H1 (cell line): ENCODE measurements around the gene SPIRE1. TPM values are rescaled to one million over a fixed set of nuclear protein-coding genes. Genes with fewer than 3 reads are reported as not detected.

Experiments
- CTCF ChIA-PET: fragments of 300-600 bp; sonication (Branson Sonifier 250); formaldehyde crosslinking; loops from one replicate; lab custom pipeline; 2021; ENCODE audit not compliant: partially characterized antibody; lab: Charles Lee
- POLR2A ChIA-PET: fragments of 300-600 bp; sonication (Branson Sonifier 250); formaldehyde crosslinking; loops from one replicate; lab custom pipeline; 2021; ENCODE audit warnings: inconsistent platforms; ENCODE audit not compliant: partially characterized antibody; lab: Charles Lee
- DNase-seq, 2 experiments: peaks; one replicate each; pipeline versions ENCODE4 v3.0.0 to v3.0.0-alpha.2; 2010 to 2022; ENCODE audit warnings: low spot score in 2 of 2, low read depth in 1 of 2, mixed read lengths in 1 of 2
- FAIRE-seq: peaks from 2 replicates; lab custom pipeline; 2011; peaks lifted over from hg19 to GRCh38; lab: Jason Lieb, UNC
- H2AFZ ChIP-seq: 2 replicates; pipeline ENCODE4 v1.8.1; 2012; ENCODE audit warnings: low read length, inconsistent platforms
- H2AK5ac ChIP-seq: 2 replicates; pipeline ENCODE4 v1.6.1; 2013; ENCODE audit warnings: low read depth, low read length
- H2BK120ac ChIP-seq: replicated peaks from 2 replicates; pipeline ENCODE3; 2013; ENCODE audit warnings: low read depth, low read length, inconsistent platforms
- H2BK12ac ChIP-seq: 2 replicates; pipeline ENCODE4 v1.6.1; 2013; ENCODE audit warnings: low read depth, low read length
- H2BK15ac ChIP-seq: 2 replicates; pipeline ENCODE4 v1.6.1; 2013; ENCODE audit warnings: low read length
- H2BK20ac ChIP-seq: 2 replicates; pipeline ENCODE4 v1.6.1; 2013; ENCODE audit warnings: low read length
- H2BK5ac ChIP-seq: 2 replicates; pipeline ENCODE4 v1.6.1; 2013; ENCODE audit warnings: low read depth, low read length
- H3K14ac ChIP-seq: 2 replicates; pipeline ENCODE4 v1.6.1; 2013; ENCODE audit warnings: inconsistent platforms; ENCODE audit not compliant: insufficient read length
- H3K18ac ChIP-seq: 2 replicates; pipeline ENCODE4 v1.6.1; 2013; ENCODE audit warnings: low read length; ENCODE audit errors: extremely low read depth
- H3K23ac ChIP-seq: 2 replicates; pipeline ENCODE4 v1.6.1; 2013; ENCODE audit warnings: inconsistent platforms; ENCODE audit not compliant: insufficient read length
- H3K23me2 ChIP-seq: 2 replicates; pipeline ENCODE4 v1.6.1; 2013; ENCODE audit warnings: low read depth, low read length
- H3K27ac ChIP-seq: 2 replicates; pipeline ENCODE4 v1.6.1; 2011; ENCODE audit warnings: low read depth, low read length, inconsistent platforms
- H3K27me3 ChIP-seq, 4 experiments: replicated peaks in 1 of 4; 1 replicate in 1 of 4; 2 replicates in 3 of 4; pipeline versions ENCODE4 v1.6.1 to v1.8.1; 2011 to 2013; ENCODE audit warnings: low read length in 3 of 4, mild to moderate bottlenecking in 3 of 4, inconsistent platforms in 2 of 4, mixed read lengths in 2 of 4, moderate library complexity in 1 of 4; ENCODE audit not compliant: control insufficient read depth in 3 of 4, insufficient read depth in 3 of 4; ENCODE audit errors: extremely low read depth in 1 of 4
- H3K36me3 ChIP-seq, 4 experiments: 2 replicates each; pipeline versions ENCODE4 v1.6.1 to v1.8.1; 2011 to 2013; ENCODE audit warnings: mild to moderate bottlenecking in 4 of 4, low read length in 3 of 4, moderate library complexity in 2 of 4, control low read depth in 1 of 4, inconsistent platforms in 1 of 4; ENCODE audit not compliant: insufficient read depth in 4 of 4, control insufficient read depth in 2 of 4
- H3K4ac ChIP-seq: replicated peaks from 2 replicates; pipeline ENCODE3; 2013; ENCODE audit warnings: low read length, low read depth, mixed read lengths, inconsistent platforms; ENCODE audit not compliant: insufficient read length
- H3K4me1 ChIP-seq, 4 experiments: replicated peaks in 1 of 4; 1 replicate in 1 of 4; 2 replicates in 3 of 4; pipeline versions ENCODE4 v1.6.1 to v1.8.1; 2011 to 2013; ENCODE audit warnings: low read length in 3 of 4, inconsistent platforms in 2 of 4, mixed read lengths in 1 of 4; ENCODE audit not compliant: insufficient read depth in 4 of 4, control insufficient read depth in 3 of 4
- H3K4me2 ChIP-seq, 2 experiments: 2 replicates each; pipeline versions ENCODE4 v1.6.1 to v1.8.1; 2011 to 2013; ENCODE audit warnings: low read depth in 2 of 2, low read length in 2 of 2, control low read depth in 1 of 2, inconsistent platforms in 1 of 2, mild to moderate bottlenecking in 1 of 2; ENCODE audit not compliant: insufficient read depth in 1 of 2
- H3K4me3 ChIP-seq, 4 experiments: fragments of 200-600, 300-600 bp in 1 of 4; sonication (generic), shearing (Covaris generic), sonication (Bioruptor Twin) in 1 of 4; 2 replicates each; pipeline versions ENCODE4 v1.5.1 to v1.8.1; 2011 to 2016; ENCODE audit warnings: low read length in 4 of 4, low read depth in 3 of 4, control low read depth in 2 of 4, inconsistent platforms in 2 of 4, mild to moderate bottlenecking in 2 of 4, mixed read lengths in 1 of 4, moderate library complexity in 1 of 4; ENCODE audit not compliant: insufficient read depth in 2 of 4; ENCODE audit errors: extremely low read depth in 1 of 4
- H3K56ac ChIP-seq: replicated peaks from 2 replicates; pipeline ENCODE3; 2013; ENCODE audit warnings: low read depth, mild to moderate bottlenecking, mixed read lengths, low read length, inconsistent platforms; ENCODE audit not compliant: insufficient read length
- H3K79me1 ChIP-seq: 2 replicates; pipeline ENCODE4 v1.6.1; 2013; ENCODE audit warnings: low read depth, low read length, control low read depth
- H3K79me2 ChIP-seq, 2 experiments: 2 replicates each; pipeline versions ENCODE4 v1.6.1 to v1.8.1; 2012 to 2013; ENCODE audit warnings: low read length in 2 of 2, mild to moderate bottlenecking in 2 of 2, inconsistent platforms in 1 of 2; ENCODE audit not compliant: insufficient read depth in 2 of 2, control insufficient read depth in 1 of 2
- H3K9ac ChIP-seq, 4 experiments: replicated peaks in 1 of 4; 1 replicate in 1 of 4; 2 replicates in 3 of 4; pipeline versions ENCODE4 v1.6.1 to v1.8.1; 2011 to 2013; ENCODE audit warnings: low read depth in 3 of 4, low read length in 3 of 4, control low read depth in 2 of 4, mild to moderate bottlenecking in 2 of 4, moderate library complexity in 2 of 4, inconsistent platforms in 1 of 4; ENCODE audit errors: extremely low read depth in 1 of 4
- H3K9me3 ChIP-seq, 2 experiments: 2 replicates each; pipeline versions ENCODE4 v1.6.1 to v1.8.1; 2012 to 2013; ENCODE audit warnings: mild to moderate bottlenecking in 2 of 2, moderate library complexity in 2 of 2, control low read depth in 1 of 2, inconsistent platforms in 1 of 2, low read depth in 1 of 2, low read length in 1 of 2, mixed read lengths in 1 of 2; ENCODE audit not compliant: insufficient read depth in 2 of 2
- H4K20me1 ChIP-seq, 2 experiments: replicated peaks in 1 of 2; 2 replicates each; pipeline versions ENCODE3 to v1.8.1; 2011 to 2013; ENCODE audit warnings: inconsistent platforms in 2 of 2, low read length in 2 of 2, mild to moderate bottlenecking in 1 of 2; ENCODE audit not compliant: insufficient read depth in 2 of 2, control insufficient read depth in 1 of 2
- H4K5ac ChIP-seq: 2 replicates; pipeline ENCODE4 v1.6.1; 2013; ENCODE audit warnings: low read length, low read depth, mixed read lengths, inconsistent platforms; ENCODE audit not compliant: insufficient read length
- H4K8ac ChIP-seq: 2 replicates; pipeline ENCODE4 v1.8.0; 2013; ENCODE audit warnings: mild to moderate bottlenecking, moderate library complexity, low read length, inconsistent platforms; ENCODE audit not compliant: insufficient read depth; ENCODE audit errors: extremely low read depth
- H4K91ac ChIP-seq: replicated peaks from 2 replicates; pipeline ENCODE3; 2013; ENCODE audit warnings: low read length, mixed read lengths, inconsistent platforms; ENCODE audit not compliant: insufficient read length
- CEBPB ChIP-seq: IDR thresholded peaks from 2 replicates; pipeline ENCODE4 v1.6.1; 2012; ENCODE audit warnings: low read depth, low read length
- SP1 ChIP-seq: IDR thresholded peaks from 2 replicates; pipeline ENCODE4 v1.6.1; 2011; ENCODE audit warnings: low read depth, low read length
- WGBS, 2 experiments: shearing (Covaris generic) in 1 of 2; methylation state at CpG; one replicate each; pipeline versions ENCODE4 v1.1.6 to v1.1.7; 2013 to 2015; ENCODE audit warnings: low lambda C conversion rate in 2 of 2, mixed read lengths in 2 of 2, inconsistent platforms in 1 of 2, low coverage in 1 of 2, missing lambda C conversion rate in 1 of 2; ENCODE audit not compliant: insufficient replicate concordance in 2 of 2, insufficient coverage in 1 of 2, insufficient read length in 1 of 2; ENCODE audit errors: extremely low coverage in 1 of 2, missing lambda C conversion rate in 1 of 2; 5-methylcytosine and 5-hydroxymethylcytosine counted together
- polyA plus RNA-seq, 7 experiments: library from polyadenylated mRNA; depleted of rRNA in 3 of 7; stranded (reverse) in 5 of 7; unstranded in 2 of 7; fragments of >200 nt in 5 of 7; fragments of 200-250 nt in 2 of 7; gene quantifications; 1 replicate in 5 of 7; 2 replicates in 1 of 7; 4 replicates in 1 of 7; pipeline versions ENCODE4 v1.2.1 to v1.2.3, GENCODE V29; 2011 to 2013; ENCODE audit warnings: missing spikeins in 2 of 7, mixed read lengths in 2 of 7
- total RNA-seq: library from RNA; stranded (reverse); fragmentation: NEBNext Ultra II Directional; extraction: Animal tissue kit (Norgen Biotek cat#: 25700); gene quantifications from 2 replicates; pipeline ENCODE4 v1.2.1, GENCODE V29; 2021

Gene SPIRE1
- total and polyA plus RNA-seq, 2 of the 8 experiments (the other 6 are each of a cell fraction or from before 2014, with no cell fraction given) = 6.0 to 21.5 TPM

DNA sequence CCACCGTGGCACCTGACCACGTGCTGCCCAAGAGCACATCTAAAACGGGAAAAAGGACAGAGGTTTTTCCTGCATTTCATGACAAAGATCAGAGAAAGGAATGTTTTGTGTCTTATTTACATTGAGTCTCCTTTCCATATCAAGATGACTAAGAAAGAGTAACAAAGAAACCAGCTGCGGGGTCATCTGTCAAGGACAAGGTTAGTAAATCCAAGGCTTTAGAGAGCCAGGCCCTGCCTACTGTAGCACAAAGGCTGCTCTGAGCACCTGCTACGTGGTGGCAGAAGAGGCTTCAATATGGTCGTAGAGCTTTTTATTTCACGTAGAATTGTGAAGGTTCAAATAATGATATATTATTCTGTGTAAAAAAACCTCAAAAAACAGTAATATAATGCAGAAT is 199.1 kb downstream of the SPIRE1 start:
- POLR2A ChIA-PET = no interaction called here
- H4K5ac ChIP-seq = no peak overlapping the region
- CTCF ChIA-PET = interaction anchor here (1.2 to 1.5 kb wide), 4 partner anchors 32 to 68 kb away, joined by 3 to 6 read pairs (median 4); no protein-coding TSS in a partner anchor
- TF ChIP-seq CEBPB (no peak), SP1 (no peak)

More for the DNA sequence above, 199.1 kb downstream of the SPIRE1 start:
- Histone ChIP-seq H2BK20ac (no peak overlapping the region), H2AK5ac (no peak overlapping the region), H3K4me3 (no peak overlapping the region), H3K23me2 (no peaks in the 10 kb centered on the region; the same call in 1 of the 2 replicates), H3K14ac (no peak overlapping the region), H3K36me3 (no peaks in the 10 kb centered on the region), H3K56ac (no peak overlapping the region), H2BK5ac (no peak overlapping the region), H2BK12ac (no peak overlapping the region), H3K4me1 (no peaks in the 10 kb centered on the region), H4K20me1 (peaks cover 0 to 2% of the 10 kb centered on the region in 2 experiments), H3K4ac (no peak overlapping the region), H2BK15ac (no peak overlapping the region), H3K23ac (no peak overlapping the region), H3K27ac (no peak overlapping the region), H3K79me1 (no peaks in the 10 kb centered on the region), H2AFZ (no peak overlapping the region), H2BK120ac (no peak overlapping the region), H3K9me3 (no peaks in the 10 kb centered on the region), H3K9ac (no peak overlapping the region), H3K27me3 (no peaks in the 10 kb centered on the region), H3K79me2 (no peaks in the 10 kb centered on the region), H3K4me2 (no peak overlapping the region), H3K18ac (no peak overlapping the region), H4K91ac (no peak overlapping the region), H4K8ac (no peak overlapping the region)
- FAIRE-seq (no peak), DNase-seq (no peak)
- WGBS, 2 experiments = 92% methylated on average over 7 of the region's 7 CpGs; no CpG with 5 or more reads in 1 of the 2 experiments
